GM21515 (cell line): Measurements from ENCODE around the gene QRICH2.

Experiments used
- ATAC-seq: cut with Tn5 transposase; IDR thresholded peaks from one replicate; pipeline ENCODE4 v1.9.1; 2021; ENCODE audit not compliant: unreplicated experiment

Gene QRICH2

DNA sequence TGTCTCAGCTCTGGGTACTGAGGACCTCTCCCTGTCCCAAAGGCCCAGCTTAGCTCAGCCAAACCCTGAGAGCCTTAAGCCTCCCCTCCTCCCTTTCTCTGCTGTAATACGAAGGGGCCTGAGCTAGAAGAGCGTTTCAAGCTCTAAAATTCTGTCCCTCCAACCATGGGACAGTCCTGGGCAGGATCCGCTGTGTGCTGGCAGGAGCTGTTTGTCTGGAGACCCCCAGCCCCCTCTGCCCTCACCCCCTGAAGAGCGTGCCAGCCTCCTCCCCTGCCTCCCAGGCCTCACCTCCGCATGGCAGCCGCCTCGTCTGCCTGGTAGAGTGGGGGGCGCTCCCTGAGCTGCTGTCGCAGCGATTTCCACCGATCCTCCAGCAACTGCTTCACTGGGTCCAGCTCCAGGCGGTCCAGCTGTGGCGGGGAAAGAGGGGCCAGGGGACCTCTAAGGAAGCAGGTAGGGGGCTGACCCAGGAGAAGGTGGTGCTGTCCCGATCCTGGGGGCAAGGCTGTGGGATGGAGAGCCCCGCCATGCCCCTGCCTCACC lies 28.3 kb downstream of the QRICH2 start:
- no peak for ATAC-seq

DNA sequence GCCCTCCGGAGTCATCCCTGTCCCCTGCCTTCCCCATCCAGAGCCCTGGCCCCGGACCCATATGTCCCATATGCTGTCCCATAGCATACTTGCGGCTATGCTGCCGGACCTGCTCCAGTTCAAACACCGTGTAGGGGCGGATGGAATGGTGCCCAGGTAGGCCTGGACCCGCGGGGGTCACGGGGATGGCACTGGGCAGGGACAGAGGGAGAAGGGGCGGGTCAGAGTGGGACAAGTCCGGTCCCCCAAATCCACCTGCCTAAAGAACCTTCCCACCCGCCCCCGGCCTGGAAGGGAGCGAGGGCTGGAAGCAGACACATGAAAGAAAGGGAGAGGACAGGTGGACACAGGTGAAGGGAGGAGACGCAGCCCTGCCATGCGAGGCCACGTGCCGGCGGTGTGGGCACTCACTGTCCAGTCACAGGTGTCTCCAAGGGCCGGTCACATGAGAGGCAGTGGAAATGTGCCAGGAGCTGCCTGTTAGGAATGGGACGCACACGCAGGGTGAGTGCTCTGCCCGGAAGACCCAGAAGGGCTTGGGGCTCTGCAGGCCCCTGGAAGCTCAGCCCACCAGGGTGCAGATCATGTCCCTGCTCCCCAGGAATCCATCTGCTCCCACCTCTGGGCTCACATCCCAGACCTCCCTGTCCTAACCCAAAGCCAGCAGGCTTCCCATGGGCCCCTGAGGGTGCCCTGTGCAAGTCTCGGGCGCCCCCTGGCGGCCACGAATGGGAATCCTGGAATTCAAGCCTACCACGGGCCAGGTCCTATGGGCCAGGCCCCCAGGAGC lies 28.9 kb downstream of the QRICH2 start:
- ATAC-seq = no peak

DNA sequence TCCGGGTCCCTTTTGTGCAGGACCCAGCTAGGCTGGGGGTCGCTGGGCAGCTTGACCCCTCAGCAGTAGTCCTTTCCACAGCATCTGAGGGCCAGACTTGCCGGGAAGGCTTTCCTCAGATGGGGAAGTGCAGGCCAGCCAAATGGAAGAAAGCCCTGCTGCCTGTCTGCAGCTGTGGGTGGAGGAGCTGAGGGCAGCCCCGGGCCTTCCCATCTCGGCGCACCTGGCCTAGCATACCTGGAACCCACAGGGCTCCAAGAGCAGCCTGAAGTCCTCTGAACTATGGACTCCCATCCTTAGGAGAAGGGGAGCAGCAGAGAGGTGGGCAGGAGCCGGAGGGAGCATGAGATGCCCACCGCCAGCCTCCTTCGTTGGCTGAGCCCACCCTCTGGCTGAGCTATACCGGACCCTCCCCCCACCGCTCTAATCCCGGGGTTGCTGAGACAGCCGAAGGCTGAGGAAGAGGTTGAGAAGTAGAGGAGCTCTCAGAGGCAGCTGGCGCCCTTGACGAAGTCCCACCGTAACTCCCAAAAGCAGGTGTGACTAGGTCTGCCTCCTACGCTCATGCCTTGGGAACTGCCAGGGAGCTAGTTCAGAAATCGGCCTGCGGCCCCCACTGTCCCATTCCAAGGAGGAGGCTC lies 29.7 kb downstream of the QRICH2 start:
- ATAC-seq = no peak

DNA sequence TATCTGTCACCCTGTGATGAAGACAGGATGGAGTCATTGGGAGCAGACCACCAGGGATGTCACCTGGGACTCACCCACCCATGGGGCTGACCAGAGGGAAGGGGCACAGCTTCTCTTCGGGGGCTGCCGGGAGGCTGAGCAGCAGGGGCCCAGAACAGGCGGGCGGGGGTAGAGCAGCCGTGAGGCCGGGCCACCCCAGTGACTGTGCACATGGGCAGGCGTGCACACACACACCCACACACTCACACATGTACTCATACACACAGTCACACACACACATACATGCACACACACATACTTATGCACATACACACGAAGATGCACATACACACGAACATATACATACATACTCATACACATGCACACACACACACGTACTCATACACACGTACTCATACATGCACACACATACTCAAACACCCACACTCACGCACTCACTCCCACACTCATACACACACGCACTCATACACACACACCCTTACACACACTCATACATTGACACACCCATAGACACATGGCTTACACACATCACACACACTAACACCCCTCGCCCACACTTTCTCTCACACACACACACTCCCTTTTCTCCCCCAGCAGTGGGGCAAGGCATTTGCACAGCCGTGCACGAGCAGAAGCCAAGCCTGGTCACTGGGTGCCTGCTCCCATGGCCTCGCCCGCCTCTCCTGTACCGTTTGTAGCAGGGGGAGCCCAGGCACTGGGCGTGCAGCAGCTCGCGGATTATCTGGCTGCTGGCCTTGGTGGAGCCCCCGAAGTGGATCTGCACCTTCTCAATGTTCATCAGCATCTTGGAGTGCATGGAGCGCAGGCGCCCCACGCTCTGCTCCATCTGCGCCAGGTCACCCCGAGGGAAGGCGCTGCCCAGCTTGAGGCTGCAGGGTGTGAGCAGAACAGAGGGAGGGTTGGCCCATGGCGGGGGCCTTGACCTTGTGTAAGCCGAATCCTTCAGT lies 30.5 kb downstream of the QRICH2 start:
- no peak for ATAC-seq

DNA sequence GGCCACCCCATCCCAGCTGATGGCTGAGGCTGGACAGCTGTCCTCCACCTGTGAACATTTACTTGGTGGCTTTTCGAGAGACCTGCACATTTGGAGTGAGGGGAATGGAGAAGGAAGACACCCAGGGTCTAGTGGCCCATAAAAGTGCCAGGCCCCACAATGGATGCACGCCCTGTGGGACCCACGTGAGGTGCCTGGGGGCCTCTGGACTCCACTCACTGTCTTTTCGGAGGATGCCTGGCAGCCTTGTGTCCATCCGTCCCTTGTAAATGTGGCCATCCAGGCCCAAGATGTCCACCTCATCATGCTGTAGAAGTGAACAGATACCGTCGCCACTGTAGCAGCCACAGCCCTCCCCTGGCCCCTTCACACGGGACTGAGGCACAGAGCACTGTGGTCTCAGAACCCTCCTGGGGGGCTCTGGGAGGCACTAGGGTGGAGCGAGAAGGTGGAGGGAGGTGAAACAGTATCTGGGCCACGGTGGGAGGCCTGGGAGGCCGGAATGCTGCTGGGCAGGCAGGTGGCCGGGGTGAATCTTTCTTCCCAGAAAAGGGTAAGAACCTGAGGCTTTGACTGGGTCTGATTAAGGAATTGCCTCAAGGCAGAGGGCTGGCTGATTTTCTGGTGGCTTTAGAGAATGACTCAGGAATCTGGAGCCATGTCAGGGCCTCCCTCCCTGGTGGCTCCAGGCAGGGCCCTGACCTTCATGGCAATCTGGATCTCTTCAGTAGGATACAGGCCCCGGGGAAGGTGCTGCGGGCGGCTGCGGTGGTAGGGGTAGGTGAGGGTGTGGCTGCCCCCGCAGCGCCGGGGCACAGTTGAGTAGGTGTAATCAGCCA lies 31.4 kb downstream of the QRICH2 start:
- no peak for ATAC-seq

DNA sequence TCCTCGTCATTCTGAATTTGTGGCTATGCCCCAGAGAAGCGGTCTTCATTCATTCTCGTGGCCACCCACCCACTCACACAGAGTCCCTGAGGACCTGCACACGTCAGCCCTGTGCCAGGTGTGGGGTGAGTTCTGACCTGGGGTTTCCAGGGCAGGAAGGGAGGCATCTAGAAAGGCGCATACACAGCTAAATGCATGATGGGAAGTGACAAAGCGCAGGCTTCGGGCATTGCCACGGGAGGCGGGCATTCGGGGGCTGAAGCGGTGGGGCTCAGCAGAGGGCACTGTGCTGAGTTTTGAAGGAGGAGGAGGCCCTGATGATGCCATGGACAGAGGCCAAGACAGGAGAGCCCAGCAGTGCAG lies 32.0 kb downstream of the QRICH2 start:
- ATAC-seq = no peak

DNA sequence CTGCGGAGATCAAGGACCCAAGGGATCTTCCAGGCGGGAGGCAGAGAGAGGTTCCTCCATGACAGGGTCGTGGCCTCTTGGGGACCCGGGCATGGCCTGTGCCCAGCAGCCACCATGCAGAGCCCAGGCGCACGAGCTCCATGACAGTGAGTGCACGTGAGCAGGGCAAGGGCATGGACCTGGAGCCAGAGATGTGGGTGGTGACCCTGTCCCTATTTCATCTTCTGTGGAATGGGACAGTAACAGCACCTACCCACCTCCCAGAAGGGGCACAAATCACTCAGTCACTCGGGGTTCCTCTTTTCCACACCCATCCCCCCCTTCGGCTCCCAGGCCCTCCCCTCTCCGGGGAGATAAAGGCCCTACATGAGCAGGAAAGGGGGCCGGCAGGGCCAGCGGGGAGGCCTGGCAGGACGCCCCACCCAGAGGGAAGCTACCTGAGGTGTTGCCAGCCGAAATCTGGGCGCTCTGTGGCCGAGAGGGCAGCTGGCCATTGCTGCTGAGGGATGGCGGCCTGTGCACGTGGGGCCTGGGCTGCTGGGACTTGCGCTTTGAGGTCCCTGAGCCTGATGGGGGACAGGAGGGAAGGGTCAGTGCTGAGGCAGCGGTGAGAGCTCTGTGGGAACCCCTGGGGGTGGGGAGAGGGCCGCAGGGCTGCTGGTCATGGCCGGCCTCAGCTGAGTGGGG lies 32.6 kb downstream of the QRICH2 start:
- ATAC-seq = no peak

DNA sequence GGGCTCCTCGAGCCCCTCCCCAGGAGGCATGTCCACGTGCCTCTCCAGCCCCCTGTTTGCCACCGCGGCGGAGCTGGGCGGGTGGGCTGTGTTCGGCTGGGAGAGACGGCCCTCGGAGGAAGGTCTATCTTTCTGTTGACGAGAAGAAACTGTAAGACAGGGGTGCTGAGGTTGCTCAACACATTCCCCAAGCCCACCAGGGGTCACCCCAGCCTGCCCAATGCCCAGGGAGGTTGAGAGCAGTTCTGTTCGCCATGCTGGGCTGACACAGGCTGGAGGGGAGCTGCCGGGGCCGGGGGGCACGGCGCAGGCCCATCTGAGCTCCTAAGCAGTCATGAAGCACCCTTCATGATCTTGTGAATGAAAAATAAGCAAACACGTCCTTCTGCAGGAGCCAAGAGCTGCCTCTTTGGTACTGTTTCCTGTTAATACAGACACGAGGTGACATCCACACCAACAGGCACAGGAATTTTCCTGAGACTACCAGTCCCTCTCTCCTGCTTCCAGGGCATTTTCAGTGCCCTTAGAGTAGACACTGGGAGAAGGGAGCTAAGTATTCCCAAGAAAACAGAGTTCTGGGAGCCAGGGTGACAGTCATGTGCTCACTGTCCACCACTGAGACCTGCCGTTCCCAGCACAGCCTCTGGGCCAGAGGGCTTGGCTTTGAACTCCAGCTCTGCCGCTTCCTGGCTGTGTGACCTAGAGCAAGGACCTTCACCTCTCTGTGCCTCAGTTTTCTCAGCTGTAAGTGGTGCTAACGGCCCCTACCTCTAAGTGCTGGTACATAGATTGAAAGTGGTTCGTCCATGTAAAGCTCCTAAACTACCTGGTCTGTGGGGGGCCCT lies 33.7 kb downstream of the QRICH2 start:
- ATAC-seq = no peak

DNA sequence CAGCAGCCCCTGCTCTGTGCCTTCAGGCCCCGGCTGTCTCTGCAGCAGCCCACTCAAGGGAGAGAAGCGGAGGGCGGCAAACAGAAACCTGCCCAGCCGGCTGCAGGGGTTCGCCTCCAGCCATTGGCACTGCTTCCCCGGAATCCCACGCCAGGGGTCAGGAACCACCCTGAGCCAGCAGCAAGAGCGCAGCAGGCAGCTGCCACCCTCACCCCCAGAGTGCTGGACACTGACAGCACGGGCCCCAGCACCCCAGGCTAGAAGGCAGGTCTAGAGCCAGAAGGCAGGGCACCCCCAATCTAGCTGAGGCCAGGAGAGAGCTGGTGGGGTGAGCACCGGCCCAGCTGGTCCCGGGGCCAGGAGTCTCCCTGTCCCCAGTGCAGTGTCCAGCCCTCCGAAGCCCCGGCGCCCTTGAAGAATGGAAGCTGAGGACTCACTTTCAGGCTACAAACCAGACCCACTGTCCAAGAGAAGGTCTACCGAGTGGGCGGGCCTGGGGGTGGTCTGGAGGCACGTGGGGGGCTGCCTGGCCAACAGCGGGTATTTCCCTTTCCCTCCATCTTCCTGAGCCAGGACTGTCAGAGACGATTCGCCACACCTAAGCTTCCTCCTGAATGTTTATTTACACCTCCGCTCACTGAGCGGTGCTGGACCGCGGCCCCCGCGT lies 34.5 kb downstream of the QRICH2 start:
- ATAC-seq = no peak

DNA sequence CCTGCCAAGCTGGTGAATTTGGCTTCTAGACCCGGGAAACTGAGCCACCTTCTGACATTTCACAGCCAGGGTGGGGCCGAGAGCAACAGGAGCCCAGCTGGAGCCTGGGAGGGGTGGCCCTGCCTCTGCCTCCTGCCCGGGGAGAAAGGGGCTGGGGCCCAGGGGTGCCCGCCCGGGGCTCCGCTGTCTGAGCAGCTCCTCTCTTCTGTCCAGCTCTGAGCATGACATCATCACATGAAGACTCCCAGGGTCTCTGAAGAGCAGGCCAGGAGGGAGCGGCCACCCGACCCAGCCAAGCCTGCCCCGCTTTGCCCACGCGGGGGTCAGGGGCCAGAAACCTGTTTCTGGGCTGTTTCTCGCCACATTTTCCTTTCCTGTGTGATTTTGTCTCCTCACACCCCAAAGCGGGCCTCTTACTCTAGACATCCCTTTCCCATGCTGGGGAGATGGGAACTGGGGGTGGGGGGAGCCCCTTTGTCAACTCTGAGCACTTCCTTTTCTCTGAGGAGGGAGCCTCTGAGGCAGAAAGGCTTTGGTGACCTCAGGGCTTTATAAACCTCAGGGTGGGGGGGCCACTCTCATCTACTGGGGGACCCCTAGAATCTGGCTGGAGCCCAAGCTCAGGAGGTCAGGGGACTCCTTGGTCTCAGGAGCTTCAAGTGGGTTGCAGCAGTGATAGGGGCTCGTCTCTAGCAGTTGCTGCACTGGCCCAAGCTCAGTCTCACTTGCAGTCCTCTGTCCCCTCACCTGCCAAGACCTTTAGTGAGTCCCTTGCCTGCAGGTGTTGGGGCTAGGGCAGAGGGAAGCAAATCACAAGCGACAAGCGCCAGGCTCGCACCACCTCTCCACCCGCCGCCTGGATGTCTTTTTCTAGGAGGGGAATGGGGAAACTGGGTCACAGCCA lies 35.3 kb downstream of the QRICH2 start:
- peak; percentile 8 for ATAC-seq

DNA sequence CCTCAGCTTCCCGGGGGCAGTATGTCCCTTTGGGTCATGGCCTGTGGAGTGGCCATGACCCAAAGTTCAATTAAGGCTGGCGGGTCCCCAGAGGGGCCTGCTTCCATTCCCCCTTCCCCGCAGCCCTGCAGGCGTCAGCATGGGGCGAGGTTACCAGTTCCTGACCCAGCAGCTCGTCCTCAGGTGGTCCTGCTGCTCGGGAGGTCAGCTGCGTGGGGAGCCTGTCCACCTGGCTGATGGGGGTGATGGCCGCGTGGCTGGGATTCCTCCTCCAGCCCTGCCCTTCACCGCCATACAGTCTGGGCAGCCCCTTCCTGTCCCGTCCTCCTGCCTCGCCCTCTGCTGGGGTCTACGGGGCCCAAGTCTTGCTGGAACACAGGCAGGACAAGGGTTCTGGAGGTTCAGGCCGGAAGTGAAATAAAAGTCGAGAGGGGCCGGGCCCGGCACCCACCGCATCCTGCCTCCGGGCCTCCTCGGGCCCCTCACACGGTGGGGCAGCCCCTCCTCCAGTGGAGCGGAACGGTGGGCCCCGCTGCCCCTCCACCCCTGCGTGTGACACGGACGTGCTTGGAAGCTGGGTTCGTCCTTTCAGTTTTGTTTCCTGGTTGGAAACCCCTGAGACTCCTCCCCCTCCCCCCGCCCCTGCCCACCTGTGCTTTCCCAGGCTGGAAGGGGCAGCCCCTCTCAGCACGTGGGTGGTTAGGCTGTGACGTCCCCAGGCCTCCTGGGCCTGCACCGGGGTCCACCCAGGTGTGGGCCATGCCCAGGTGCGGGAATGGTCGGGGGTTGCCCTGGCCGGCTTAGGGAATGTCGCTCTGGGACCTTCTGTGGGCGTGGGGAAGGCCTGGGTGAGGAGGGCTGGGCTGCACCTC lies 36.2 kb downstream of the QRICH2 start:
- ATAC-seq = peak; percentile 42

DNA sequence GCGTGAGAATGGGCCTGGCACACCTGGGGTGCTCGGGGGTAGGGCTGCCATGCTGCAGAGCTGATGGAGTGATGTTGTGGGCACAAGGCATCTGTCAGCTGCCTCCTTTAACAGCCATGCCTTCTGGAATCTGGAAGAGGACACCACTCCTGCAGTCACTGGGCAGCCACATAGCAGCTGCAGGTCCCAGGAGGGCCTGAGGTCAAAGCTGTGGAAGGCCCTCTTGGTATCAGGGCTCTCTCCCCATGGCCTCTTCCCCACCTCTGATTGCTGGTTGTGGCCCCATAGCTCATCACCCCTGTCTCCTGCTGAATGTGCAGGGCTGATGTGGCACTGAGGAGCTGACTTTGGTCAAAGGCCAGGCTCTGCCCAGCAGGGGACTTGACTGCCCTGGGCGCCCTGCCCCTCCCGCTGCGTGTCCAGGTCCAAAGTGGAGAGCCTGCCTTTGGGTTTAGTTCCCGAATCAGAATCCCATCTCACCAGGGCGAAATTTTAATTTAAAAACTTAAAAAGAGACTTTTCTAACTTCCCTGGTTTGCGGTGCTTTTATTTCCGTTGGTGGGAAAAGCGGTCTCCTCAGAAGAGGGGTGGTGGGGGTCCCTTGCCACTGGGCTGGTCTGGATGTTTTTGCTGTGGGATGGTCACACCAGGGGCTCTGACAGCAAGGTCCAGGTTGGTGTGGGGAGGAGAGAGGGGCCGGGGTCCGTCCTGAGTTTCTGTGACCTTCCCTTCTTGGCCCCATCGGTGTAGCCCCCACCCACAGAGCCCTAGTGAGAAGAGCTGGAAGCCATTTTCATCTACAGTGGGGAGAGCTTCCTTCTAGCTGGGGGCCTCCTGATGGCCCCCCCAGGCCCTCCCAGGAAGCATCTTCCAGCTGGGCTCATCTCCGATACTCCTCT lies 37.1 kb downstream of the QRICH2 start:
- ATAC-seq = no peak

DNA sequence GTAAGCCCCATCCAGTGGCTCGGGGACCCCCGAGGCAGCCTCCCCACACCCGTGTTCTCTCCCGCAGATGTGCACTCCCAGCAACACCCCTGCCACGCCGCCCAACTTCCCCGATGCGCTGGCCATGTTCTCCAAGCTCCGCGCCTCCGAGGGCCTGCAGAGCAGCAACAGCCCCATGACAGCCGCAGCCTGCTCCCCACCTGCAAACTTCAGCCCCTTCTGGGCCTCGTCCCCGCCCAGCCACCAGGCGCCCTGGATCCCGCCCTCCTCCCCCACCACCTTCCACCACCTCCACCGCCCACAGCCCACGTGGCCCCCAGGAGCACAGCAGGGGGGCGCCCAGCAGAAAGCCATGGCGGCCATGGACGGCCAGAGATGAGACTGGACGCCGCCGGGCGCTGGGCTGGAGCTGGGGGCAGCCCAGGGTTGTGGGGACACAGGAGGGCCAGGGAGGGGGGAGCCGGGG lies 37.9 kb downstream of the QRICH2 start:
- ATAC-seq = no peak

DNA sequence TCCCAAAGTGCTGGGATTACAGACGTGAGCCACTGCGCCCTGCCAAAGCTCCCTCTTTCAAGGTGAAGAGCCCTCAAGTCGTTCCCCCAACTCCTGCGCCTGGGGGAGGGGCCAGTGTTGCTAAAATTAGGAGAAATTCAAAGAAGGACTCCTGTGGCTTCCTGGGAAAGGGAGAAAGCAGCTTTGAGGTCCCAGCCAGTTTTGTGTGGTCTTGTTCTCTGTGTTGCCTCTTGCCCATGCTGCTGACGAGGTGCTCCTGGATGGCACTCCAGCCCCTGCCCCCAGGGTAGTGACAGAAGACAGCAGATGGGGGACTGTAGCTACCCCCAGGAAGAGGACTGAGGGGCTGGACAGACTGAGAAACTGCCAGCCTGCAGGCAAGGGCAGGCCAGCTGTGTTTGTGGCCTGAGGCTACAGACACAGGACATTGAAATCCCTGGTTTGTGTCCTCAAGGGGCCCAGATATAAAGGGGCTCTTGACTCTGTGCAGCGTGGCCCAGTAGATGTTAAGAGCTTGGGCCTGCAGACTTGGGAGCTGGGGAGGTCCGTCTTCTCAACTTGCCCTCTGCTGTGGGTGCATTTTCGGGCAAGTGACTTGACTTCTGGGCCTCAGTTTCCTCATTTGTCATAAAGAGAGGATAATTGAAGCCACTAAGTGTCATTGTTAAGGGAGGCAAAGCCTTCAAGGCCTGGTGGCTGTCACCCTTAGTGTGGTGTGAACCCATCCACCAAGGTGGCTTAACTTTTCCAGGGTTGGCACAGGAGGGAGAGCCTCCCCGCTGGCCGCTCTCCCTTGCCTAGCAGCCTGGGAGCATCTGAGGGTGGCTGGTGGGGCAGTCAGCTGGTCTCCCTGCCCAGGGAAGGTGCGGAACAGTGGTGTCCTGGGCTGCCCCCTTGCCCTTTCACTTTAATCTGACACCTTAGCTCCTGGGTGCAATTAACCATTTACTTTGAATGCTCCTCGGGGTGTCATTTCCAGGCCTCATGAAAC lies 38.8 kb downstream of the QRICH2 start:
- no peak for ATAC-seq
